Central memory CD4-positive, alpha-beta T cell (primary cell): ENCODE results near the gene MRPL43.

Experiments
- DNase-seq: peaks from one replicate; pipeline ENCODE4 v3.0.0; 2022

Gene MRPL43

DNA sequence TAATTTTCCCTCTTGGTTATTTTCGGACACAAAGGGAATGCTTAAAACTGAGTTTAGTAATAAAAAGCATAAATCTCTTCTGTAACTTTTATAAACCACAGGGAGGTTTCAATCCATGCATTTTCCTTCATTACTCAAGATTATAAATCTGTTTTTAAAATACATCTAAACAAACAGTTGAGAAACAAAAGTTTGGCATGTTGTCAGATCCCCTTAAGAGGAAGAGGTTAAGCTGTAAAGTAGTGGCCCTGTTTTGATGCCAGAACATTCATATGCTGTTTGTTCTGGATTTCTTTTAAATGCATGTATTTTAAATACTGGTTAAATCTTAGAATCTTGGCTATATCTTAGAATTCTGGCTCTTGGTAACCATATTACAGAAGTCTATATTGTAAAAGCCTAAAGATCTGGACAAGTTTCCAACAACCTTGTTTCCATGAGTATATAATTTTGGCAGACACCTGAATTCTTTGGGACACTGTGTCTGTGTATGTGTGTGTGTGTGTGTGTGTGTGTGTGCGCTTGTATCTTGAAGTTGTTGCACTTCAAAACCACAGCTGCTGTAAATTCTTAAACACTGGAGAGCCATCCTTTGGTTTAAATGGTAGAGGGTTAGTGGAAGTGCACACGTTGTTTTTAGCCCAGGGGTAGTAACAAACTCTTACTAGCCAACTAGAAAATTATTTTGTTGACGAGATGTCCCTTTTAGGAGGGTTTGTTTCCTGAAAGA, 24.8 kb downstream of the MRPL43 start:
- no peak for DNase-seq

DNA sequence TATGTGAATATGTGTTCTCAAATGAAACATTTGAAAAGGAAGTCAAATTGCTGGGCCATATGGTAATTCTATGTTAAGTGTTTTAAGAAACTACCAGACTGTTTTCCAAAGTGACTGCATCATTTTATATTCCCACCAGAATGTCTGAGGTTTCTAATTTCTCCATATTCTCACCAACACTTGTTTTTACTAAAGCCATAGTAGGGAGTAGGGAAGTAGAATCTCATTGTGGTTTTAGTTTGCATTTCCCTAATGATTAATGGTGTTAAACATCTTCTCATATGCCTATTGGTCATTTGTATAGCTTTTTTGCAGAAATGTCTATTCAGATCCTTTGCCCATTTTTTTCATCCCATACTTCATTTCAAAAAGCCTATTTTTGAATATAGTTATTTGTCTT, 27.0 kb downstream of the MRPL43 start:
- DNase-seq, result no peak

DNA sequence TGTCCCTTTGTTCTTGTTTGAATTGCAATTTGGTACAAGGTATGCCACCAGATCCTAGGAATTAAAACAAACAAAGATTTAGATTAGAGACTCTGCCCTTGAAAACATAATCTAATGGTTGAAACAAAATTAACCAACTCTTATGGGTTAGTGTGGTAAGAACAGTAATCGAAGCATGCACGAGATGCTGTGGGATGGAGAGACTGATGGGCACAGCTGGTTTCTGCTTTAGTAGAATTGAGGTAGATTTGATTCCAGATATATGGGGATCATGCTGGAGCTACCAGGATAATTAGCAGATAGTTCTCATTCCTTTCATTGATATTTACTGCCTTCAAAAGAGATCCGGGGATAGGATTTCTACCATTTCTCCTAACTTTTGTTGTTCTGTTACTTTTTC, 38.4 kb downstream of the MRPL43 start:
- DNase-seq, result no peak

DNA sequence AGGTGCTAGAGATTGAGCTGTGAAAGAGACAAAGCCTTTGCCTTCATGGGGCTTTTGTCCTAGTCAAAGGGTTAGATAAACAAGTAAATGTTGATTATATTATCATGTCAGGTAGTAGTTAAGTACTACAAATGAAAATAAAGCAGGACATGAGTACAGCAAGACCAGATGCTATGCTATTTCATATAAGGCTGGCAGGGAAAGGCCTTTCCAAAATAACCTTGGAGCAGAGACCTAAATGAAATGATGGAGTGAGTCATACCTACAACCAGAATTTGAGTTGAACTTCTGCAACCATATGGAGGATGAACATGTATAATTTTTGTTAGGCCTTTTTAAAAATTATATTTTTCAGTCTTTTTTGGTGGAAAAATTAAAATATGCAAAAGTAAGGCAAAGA, 41.5 kb downstream of the MRPL43 start:
- DNase-seq, result no peak

DNA sequence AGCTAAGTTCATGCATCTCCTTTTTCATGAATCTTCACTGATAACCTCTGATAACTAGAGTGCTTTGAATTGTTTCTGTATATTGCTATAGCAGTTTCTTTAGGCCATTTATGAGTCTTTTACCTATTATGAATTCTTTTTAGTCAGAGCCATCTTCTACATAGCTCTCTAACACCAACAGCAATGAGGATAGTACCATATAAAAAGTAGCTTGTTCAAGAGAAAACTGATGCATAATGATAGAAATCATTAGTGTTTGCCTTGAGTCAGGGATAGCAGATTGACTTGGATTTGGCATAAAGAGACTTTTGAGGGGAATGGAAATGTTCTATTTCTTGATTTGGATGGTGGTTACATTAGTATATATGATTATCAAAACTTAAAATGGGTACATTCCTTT, 43.8 kb downstream of the MRPL43 start:
- no peak for DNase-seq

DNA sequence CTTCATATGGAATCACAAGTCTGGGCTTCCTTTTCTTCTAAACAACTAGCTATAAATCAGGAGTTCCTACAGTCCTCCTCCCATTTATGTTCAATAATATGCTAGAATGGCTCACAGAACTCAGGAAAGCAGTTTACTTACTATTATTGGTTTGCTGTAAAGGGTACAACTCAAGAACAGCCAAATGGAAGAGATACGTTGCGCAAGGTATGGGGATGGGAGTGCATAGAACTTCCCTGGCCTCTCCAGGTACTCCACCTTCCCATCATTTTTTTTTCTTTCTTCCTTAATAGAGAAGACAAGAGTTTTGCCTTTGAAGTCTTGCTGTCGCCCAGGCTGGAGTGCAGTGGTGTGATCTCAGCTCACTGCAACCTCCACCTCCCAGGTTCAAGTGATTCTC, 45.1 kb downstream of the MRPL43 start:
- DNase-seq, result no peak

DNA sequence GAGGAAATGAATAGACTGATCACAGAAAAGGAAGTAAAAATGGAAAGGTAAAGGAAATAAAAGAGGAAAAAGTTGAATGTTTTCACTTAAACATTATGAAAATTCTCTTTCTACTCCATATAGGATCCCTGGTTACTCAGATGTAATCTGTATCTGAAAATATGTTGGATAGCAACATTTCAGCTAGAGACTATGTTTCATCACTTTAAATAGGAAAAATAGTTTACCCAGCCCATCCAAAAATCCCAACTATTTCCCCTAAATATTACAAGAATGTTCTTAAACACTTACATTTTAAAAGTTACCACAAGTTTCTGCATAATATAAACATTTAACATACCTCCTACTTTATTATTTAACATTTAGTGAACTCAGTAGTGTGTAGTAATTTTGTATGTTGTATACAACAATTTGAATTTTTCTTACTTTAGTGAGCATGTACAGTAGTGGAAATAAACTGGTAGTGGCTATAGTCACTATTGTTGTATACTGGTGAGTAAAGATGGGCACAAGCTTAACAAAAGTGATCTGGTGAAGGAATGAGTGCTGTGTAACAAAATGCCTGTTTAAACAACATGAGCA, 47.4 kb downstream of the MRPL43 start:
- no peak for DNase-seq
